Lung (tissue), 12 donors: ENCODE results near the gene AP3D1. TPM values are rescaled to one million over a fixed set of nuclear protein-coding genes. Genes with fewer than 3 reads are reported as not detected.

Experiments used
- ATAC-seq: fragments of 200-7000 bp; cut with Tn5 transposase; one replicate; pipeline ENCODE4 v1.9.1; 2020; ENCODE audit warnings: moderate number of reproducible peaks; ENCODE audit not compliant: insufficient read depth, low FRiP score
- DNase-seq, 3 donors: peaks; one replicate each; pipeline ENCODE4 v3.0.0-alpha.2; 2013 to 2017
- H3K27ac ChIP-seq, 2 donors: one replicate each; pipeline ENCODE4 v1.5.1; 2013; ENCODE audit warnings: mild to moderate bottlenecking in 2 of 2, moderate library complexity in 2 of 2, control low read depth in 1 of 2, inconsistent platforms in 1 of 2, low read depth in 1 of 2, low read length in 1 of 2
- H3K27me3 ChIP-seq, 3 donors: one replicate each; pipeline ENCODE4 v1.5.1; 2013; ENCODE audit warnings: low read length in 2 of 3; ENCODE audit not compliant: control insufficient read depth in 3 of 3, insufficient read depth in 3 of 3
- H3K36me3 ChIP-seq, 4 donors: one replicate each; pipeline ENCODE4 v1.5.1; 2013; ENCODE audit warnings: low read length in 4 of 4, mild to moderate bottlenecking in 1 of 4, moderate library complexity in 1 of 4; ENCODE audit not compliant: control insufficient read depth in 4 of 4, insufficient read depth in 4 of 4
- H3K4me1 ChIP-seq, 5 donors: one replicate each; pipeline ENCODE4 v1.5.1; 2013; ENCODE audit warnings: low read length in 5 of 5, mild to moderate bottlenecking in 2 of 5, moderate library complexity in 1 of 5; ENCODE audit not compliant: control insufficient read depth in 5 of 5, insufficient read depth in 5 of 5
- H3K4me3 ChIP-seq: one replicate; pipeline ENCODE4 v1.5.1; 2013; ENCODE audit warnings: mild to moderate bottlenecking, control low read depth, moderate library complexity
- H3K9ac ChIP-seq, 2 donors: one replicate each; pipeline ENCODE4 v1.5.1; 2013; ENCODE audit warnings: low read length in 2 of 2, control low read depth in 1 of 2; ENCODE audit not compliant: insufficient read depth in 1 of 2
- H3K9me3 ChIP-seq, 4 donors: one replicate each; pipeline ENCODE4 v1.5.1; 2013; ENCODE audit warnings: low read length in 3 of 4, mild to moderate bottlenecking in 1 of 4, moderate library complexity in 1 of 4; ENCODE audit not compliant: control insufficient read depth in 4 of 4, insufficient read depth in 3 of 4
- WGBS, 2 donors: extraction: QIAGEN DNeasy Blood & Tissue Kit; methylation state at CpG; one replicate each; pipeline ENCODE4 v1.1.7; 2013; 5-methylcytosine and 5-hydroxymethylcytosine counted together
- polyA plus RNA-seq, 2 donors: library from polyadenylated mRNA; stranded (reverse); fragments of 200-250 nt; gene quantifications; one replicate each; pipeline ENCODE4 v1.2.1, GENCODE V29; 2013
- total RNA-seq, 2 donors: library from RNA; depleted of rRNA in 1 of 2; stranded (reverse); fragments of >200 nt in 1 of 2; gene quantifications; one replicate each; pipeline ENCODE4 v1.2.1, GENCODE V29; 2014 to 2021
- TF ChIP-seq, protein P1 (sequence below): IDR thresholded peaks from 2 replicates; pipeline ENCODE4 v1.5.1; 2012; ENCODE audit warnings: mild to moderate bottlenecking; ENCODE audit errors: control extremely low read depth, extremely low read depth
- donor health status: control.
- donor health status: control.
- donor health status: Bipolar disorder and iron deficiency.
- donor health status: healthy.
- donor health status: DM: yes; HTN: yes; CAD: no.

AP3D1 gene
- total and polyA plus RNA-seq, 4 donors: 55.3 to 144 (median 85.4) TPM

- 88 to 91% methylated on average over 22 of the region's 22 CpGs for WGBS, 2 donors
- Histone ChIP-seq H3K27me3 (no peaks in the 10 kb centered on the region), H3K4me1 (peaks cover 2 to 25% (median 9%) of the 10 kb centered on the region in 5 donors), H3K36me3 (peaks cover 0 to 13% (median 5%) of the 10 kb centered on the region in 4 donors), H3K4me3 (no peak overlapping the region), H3K27ac (no peak overlapping the region), H3K9ac (no peak overlapping the region), H3K9me3 (no peaks in the 10 kb centered on the region)
- DNase-seq (no peak), ATAC-seq (no peak)
- TF ChIP-seq, protein P1, sequence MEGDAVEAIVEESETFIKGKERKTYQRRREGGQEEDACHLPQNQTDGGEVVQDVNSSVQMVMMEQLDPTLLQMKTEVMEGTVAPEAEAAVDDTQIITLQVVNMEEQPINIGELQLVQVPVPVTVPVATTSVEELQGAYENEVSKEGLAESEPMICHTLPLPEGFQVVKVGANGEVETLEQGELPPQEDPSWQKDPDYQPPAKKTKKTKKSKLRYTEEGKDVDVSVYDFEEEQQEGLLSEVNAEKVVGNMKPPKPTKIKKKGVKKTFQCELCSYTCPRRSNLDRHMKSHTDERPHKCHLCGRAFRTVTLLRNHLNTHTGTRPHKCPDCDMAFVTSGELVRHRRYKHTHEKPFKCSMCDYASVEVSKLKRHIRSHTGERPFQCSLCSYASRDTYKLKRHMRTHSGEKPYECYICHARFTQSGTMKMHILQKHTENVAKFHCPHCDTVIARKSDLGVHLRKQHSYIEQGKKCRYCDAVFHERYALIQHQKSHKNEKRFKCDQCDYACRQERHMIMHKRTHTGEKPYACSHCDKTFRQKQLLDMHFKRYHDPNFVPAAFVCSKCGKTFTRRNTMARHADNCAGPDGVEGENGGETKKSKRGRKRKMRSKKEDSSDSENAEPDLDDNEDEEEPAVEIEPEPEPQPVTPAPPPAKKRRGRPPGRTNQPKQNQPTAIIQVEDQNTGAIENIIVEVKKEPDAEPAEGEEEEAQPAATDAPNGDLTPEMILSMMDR: no peak
Observed at GRCh38 chr19:2180881-2181632, 29.7 kb upstream of the AP3D1 start.

DNA sequence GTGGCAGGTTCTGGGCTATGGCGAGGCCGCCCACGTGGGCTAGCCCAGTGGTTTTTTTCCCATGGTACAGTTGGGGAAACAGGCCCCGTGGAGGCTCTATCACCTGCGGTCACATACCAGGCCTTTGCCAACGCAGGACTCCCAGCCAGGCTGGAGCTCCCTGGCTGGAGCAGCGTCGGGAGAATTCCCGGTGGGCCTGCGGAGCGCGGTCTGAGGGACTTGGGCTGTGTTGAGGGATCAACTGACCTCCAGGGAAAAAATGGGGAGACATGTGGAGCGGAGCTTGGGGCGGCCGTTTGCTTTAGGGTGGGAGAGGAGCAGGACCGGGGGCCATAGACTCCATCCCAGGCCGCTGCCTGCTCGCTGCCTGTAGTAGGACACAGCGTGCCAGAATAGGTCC lies 28.7 kb upstream of the AP3D1 start:
- no peak overlapping the region for H3K27ac ChIP-seq
- no peaks in the 10 kb centered on the region for H3K27me3 ChIP-seq
- H3K9ac ChIP-seq: no peak overlapping the region
- peaks cover 2 to 16% (median 12%) of the 10 kb centered on the region in 5 donors for H3K4me1 ChIP-seq
- DNase-seq (no peak), ATAC-seq (no peak)
- TF ChIP-seq, protein P1: no peak
- WGBS, 2 donors: 94 to 95% methylated on average over 19 of the region's 19 CpGs
- H3K36me3 ChIP-seq: peaks cover 0 to 13% (median 6%) of the 10 kb centered on the region in 4 donors
- no peak overlapping the region for H3K4me3 ChIP-seq
- no peaks in the 10 kb centered on the region for H3K9me3 ChIP-seq

- H3K27ac ChIP-seq: no peak overlapping the region
- no peak overlapping the region for H3K4me3 ChIP-seq
- H3K9me3 ChIP-seq: no peaks in the 10 kb centered on the region
- H3K36me3 ChIP-seq: peaks cover 0 to 12% (median 4%) of the 10 kb centered on the region in 4 donors
- 94 to 96% methylated on average over 17 of the region's 17 CpGs for WGBS, 2 donors
- H3K4me1 ChIP-seq: peaks cover 0 to 15% (median 8%) of the 10 kb centered on the region in 5 donors
- no peak overlapping the region for H3K9ac ChIP-seq
- no peak for DNase-seq
- TF ChIP-seq, protein P1: no peak
- no peak for ATAC-seq
- H3K27me3 ChIP-seq: no peaks in the 10 kb centered on the region
Observed at GRCh38 chr19:2179095-2179494, 27.7 kb upstream of the AP3D1 start.
